Left cardiac atrium (tissue), 4 donors: ENCODE measurements around the gene SP3. TPM values are rescaled to one million over a fixed set of nuclear protein-coding genes. Genes with fewer than 3 reads are reported as not detected.

Source experiments
- ATAC-seq, 2 donors: fragments of 200-7000 bp; cut with Tn5 transposase; one replicate each; pipeline ENCODE4 v1.9.1; 2020; ENCODE audit warnings: mild to moderate bottlenecking in 2 of 2, moderate library complexity in 2 of 2
- DNase-seq: peaks from one replicate; pipeline ENCODE4 v3.0.0-alpha.2; 2020
- intact Hi-C, 2 donors: fragments of 100-400 bp; cut with DNase I; formaldehyde crosslinking; loops; one replicate each; pipeline versions ENCODE4 v1.14.1 to v1.15.1; 2022 to 2023
- total RNA-seq, 2 donors: library from RNA; stranded (reverse); fragmentation: NEBNext Ultra II Directional; extraction: Animal tissue kit (Norgen Biotek cat#: 25700); gene quantifications; one replicate each; pipeline ENCODE4 v1.2.1, GENCODE V29; 2021
- donor health status: DM: no; HTN: yes; CAD: no.
- donor health status: DM: no; HTN: yes; CAD: no; lungs with severe emphysema.
- donor health status: DM: yes; HTN: yes; CAD: no.
- donor health status: Dilated cardiomyopathy.

SP3 gene
- total RNA-seq, 2 donors from 2014 or later = 42.9 to 49.0 TPM

GRCh38 chr2:173955004-173955403, 10.2 kb downstream of the SP3 start:
- intact Hi-C loops = no loop called here
- DNase-seq = no peak
- no peak for ATAC-seq

- ATAC-seq (no peak), DNase-seq (no peak)
- intact Hi-C loops = no loop called here
These were observed 12.1 kb downstream of the SP3 start for GRCh38 chr2:173953047-173953424.

- no peak for ATAC-seq
- DNase-seq = no peak
- intact Hi-C loops = no loop called here
These were observed 12.7 kb downstream of the SP3 start for GRCh38 chr2:173952267-173953046.

GRCh38 chr2:173948842-173949241, 16.3 kb downstream of the SP3 start:
- no peak for DNase-seq
- ATAC-seq = no peak
- intact Hi-C loops = no loop called here

- intact Hi-C loops = no loop called here
- ATAC-seq (no peak), DNase-seq (no peak)
These were observed 17.0 kb downstream of the SP3 start for GRCh38 chr2:173948198-173948597.

- intact Hi-C loops = no loop called here
- ATAC-seq = no peak
These were observed 18.0 kb downstream of the SP3 start for GRCh38 chr2:173947131-173947530.

GRCh38 chr2:173943738-173944137, 21.4 kb downstream of the SP3 start:
- intact Hi-C loops = no loop called here
- ATAC-seq (no peak), DNase-seq (no peak)

More at GRCh38 chr2:173947131-173947530, 18.0 kb downstream of the SP3 start:
- DNase-seq = no peak

- ATAC-seq = no peak
- intact Hi-C loops = no loop called here
- no peak for DNase-seq
These were observed 22.2 kb downstream of the SP3 start for GRCh38 chr2:173942861-173943523.

GRCh38 chr2:173941567-173941966, 23.6 kb downstream of the SP3 start:
- no peak for ATAC-seq
- intact Hi-C loops = no loop called here

GRCh38 chr2:173940208-173941020, 24.8 kb downstream of the SP3 start:
- ATAC-seq (no peak), DNase-seq (no peak)
- intact Hi-C loops = no loop called here

More at GRCh38 chr2:173941567-173941966, 23.6 kb downstream of the SP3 start:
- DNase-seq = no peak

- DNase-seq = no peak
- intact Hi-C loops = no loop called here
- no peak for ATAC-seq
These were observed 26.3 kb downstream of the SP3 start for GRCh38 chr2:173938700-173939384.

GRCh38 chr2:173935305-173935704, 29.9 kb downstream of the SP3 start:
- DNase-seq (no peak), ATAC-seq (no peak)
- intact Hi-C loops = no loop called here

GRCh38 chr2:173934895-173935294, 30.3 kb downstream of the SP3 start:
- DNase-seq = no peak
- peak in 1 of 2 donors; percentile 37 for ATAC-seq
- intact Hi-C loops = no loop called here

GRCh38 chr2:173931751-173932150, 33.4 kb downstream of the SP3 start:
- DNase-seq (no peak), ATAC-seq (no peak)
- intact Hi-C loops = no loop called here

- ATAC-seq (peak; percentile 41 to 58), DNase-seq (no peak)
- intact Hi-C loops = no loop called here
These were observed 35.7 kb downstream of the SP3 start for GRCh38 chr2:173929441-173929840.

- ATAC-seq = no peak
- no peak for DNase-seq
- intact Hi-C loops = no loop called here
These were observed 38.3 kb downstream of the SP3 start for GRCh38 chr2:173926875-173927274.

GRCh38 chr2:173924285-173924684, 40.9 kb downstream of the SP3 start:
- intact Hi-C loops = no loop called here
- ATAC-seq (no peak), DNase-seq (no peak)

GRCh38 chr2:173922760-173923159, 42.4 kb downstream of the SP3 start:
- no peak for DNase-seq
- intact Hi-C loops = no loop called here
- no peak for ATAC-seq

GRCh38 chr2:173922068-173922467, 43.1 kb downstream of the SP3 start:
- intact Hi-C loops = no loop called here
- DNase-seq (no peak), ATAC-seq (no peak)
